ENCODE results near the gene COL3A1.

COL3A1 gene

DNA sequence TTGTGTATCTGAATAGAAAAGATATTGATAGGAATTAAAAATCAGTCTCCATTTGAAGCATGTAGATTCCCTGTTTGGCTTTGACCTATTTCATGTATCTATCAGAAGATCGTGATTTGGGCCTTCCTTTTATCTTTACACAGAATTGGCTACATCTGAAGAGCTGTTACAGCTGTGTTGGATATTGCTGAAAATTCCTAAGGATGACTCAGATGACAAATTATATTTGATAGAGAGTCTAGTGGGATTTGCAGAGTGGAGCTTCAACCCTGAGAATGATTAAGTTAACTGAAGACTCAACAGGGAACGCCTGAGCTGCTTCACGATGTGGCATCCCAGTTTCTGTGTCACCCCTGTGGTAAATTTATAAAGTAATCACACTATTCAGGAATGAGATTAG lies 4.9 kb upstream of the COL3A1 start:
- Histone ChIP-seq H3K36me3 (ENCODE audit: insufficient read depth, low read length) (no peaks in the 10 kb centered on the region), H3K4me1 (ENCODE audit: insufficient read depth, low read length, poor library complexity, severe bottlenecking) (no peaks in the 10 kb centered on the region), H3K9me2 (replicated peaks; ENCODE audit: low read depth, low read length) (no peaks in the 10 kb centered on the region), H3F3A (ENCODE audit: low read depth) (no peaks in the 10 kb centered on the region), H3K4me3 (ENCODE audit: low read length, poor library complexity, severe bottlenecking) (no peak overlapping the region), H4K20me1 (ENCODE audit: insufficient read depth, low read length, poor library complexity, severe bottlenecking) (no peaks in the 10 kb centered on the region), H3K79me2 (ENCODE audit: insufficient read depth, low read length) (no peaks in the 10 kb centered on the region), H2AFZ (ENCODE audit: low read length) (no peak overlapping the region), H3K27me3 (ENCODE audit: insufficient read depth, low read length, poor library complexity, severe bottlenecking) (no peaks in the 10 kb centered on the region), H3K4me2 (ENCODE audit: low read depth, low read length, poor library complexity, severe bottlenecking) (no peak overlapping the region), H3K9ac (ENCODE audit: low read depth, low read length, poor library complexity, severe bottlenecking) (no peak overlapping the region), H3K9me3 (ENCODE audit: insufficient read depth, low read depth, low read length) (no peaks in the 10 kb centered on the region)
- TF ChIP-seq EZH2phosphoT487 (IDR thresholded peaks at IDR 0.05; ENCODE audit: borderline replicate concordance), result no peak
- TF ChIP-seq, protein P1, sequence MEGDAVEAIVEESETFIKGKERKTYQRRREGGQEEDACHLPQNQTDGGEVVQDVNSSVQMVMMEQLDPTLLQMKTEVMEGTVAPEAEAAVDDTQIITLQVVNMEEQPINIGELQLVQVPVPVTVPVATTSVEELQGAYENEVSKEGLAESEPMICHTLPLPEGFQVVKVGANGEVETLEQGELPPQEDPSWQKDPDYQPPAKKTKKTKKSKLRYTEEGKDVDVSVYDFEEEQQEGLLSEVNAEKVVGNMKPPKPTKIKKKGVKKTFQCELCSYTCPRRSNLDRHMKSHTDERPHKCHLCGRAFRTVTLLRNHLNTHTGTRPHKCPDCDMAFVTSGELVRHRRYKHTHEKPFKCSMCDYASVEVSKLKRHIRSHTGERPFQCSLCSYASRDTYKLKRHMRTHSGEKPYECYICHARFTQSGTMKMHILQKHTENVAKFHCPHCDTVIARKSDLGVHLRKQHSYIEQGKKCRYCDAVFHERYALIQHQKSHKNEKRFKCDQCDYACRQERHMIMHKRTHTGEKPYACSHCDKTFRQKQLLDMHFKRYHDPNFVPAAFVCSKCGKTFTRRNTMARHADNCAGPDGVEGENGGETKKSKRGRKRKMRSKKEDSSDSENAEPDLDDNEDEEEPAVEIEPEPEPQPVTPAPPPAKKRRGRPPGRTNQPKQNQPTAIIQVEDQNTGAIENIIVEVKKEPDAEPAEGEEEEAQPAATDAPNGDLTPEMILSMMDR (conservative IDR thresholded peaks at IDR 0.05; ENCODE audit: low read length), result no peak

DNA sequence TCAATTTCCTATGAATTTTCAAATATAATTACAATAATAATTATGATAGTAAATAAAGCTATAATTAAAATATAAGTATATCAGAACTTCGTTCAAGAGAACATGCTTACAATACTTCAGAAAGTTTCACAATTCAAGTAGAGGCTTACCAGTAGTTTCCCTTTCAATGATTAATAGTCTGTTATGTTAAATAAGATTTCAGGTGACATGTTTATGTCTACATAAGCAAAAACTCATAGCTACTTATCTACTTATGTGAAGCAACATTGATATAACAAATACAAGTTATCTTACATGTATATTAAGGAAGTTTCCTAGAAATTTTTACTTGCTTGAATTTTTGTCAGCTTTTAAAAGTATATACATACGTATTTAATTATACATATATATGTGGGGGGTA lies 4.5 kb upstream of the COL3A1 start:
- no peaks in the 10 kb centered on the region for H4K20me1 ChIP-seq (ENCODE audit: insufficient read depth, low read length, poor library complexity, severe bottlenecking)
- no peaks in the 10 kb centered on the region for H3F3A ChIP-seq (ENCODE audit: low read depth)
- TF ChIP-seq, protein P1 (conservative IDR thresholded peaks at IDR 0.05; ENCODE audit: low read length), result no peak
- no peak for TF ChIP-seq EZH2phosphoT487 (IDR thresholded peaks at IDR 0.05; ENCODE audit: borderline replicate concordance)
- no peaks in the 10 kb centered on the region for H3K4me1 ChIP-seq (ENCODE audit: insufficient read depth, low read length, poor library complexity, severe bottlenecking)
- no peak overlapping the region for H2AFZ ChIP-seq (ENCODE audit: low read length)
- H3K9ac ChIP-seq (ENCODE audit: low read depth, low read length, poor library complexity, severe bottlenecking), result no peak overlapping the region
- no peak overlapping the region for H3K4me3 ChIP-seq (ENCODE audit: low read length, poor library complexity, severe bottlenecking)
- no peaks in the 10 kb centered on the region for H3K9me3 ChIP-seq (ENCODE audit: insufficient read depth, low read depth, low read length)
- no peaks in the 10 kb centered on the region for H3K27me3 ChIP-seq (ENCODE audit: insufficient read depth, low read length, poor library complexity, severe bottlenecking)
- H3K79me2 ChIP-seq (ENCODE audit: insufficient read depth, low read length), result no peaks in the 10 kb centered on the region
- H3K4me2 ChIP-seq (ENCODE audit: low read depth, low read length, poor library complexity, severe bottlenecking), result no peak overlapping the region
- no peaks in the 10 kb centered on the region for H3K36me3 ChIP-seq (ENCODE audit: insufficient read depth, low read length)
- H3K9me2 ChIP-seq (replicated peaks; ENCODE audit: low read depth, low read length), result no peaks in the 10 kb centered on the region

DNA sequence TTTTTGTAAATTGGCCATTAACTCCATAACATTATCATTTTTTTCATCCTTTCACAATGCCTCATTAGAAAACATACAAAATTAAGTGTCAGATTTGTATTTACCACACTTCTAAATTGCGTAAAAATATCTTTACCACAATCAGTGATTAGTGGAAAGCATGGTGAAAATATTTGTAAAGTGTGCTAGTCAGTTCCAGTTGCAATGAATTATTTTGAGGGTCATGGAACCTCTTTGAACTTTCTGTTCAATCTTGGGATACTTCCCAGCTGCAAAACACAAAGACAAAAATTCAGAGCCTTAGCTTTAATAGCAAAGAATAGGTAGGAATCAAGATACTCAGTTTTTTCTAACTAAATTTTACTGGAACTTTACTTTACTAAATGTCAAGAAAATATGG lies 4.0 kb upstream of the COL3A1 start:
- Histone ChIP-seq H3K9ac (ENCODE audit: low read depth, low read length, poor library complexity, severe bottlenecking) (no peak overlapping the region), H2AFZ (ENCODE audit: low read length) (no peak overlapping the region), H3K9me3 (ENCODE audit: insufficient read depth, low read depth, low read length) (no peaks in the 10 kb centered on the region), H3K4me3 (ENCODE audit: low read length, poor library complexity, severe bottlenecking) (no peak overlapping the region), H3F3A (ENCODE audit: low read depth) (no peaks in the 10 kb centered on the region), H3K27me3 (ENCODE audit: insufficient read depth, low read length, poor library complexity, severe bottlenecking) (no peaks in the 10 kb centered on the region), H3K79me2 (ENCODE audit: insufficient read depth, low read length) (no peaks in the 10 kb centered on the region), H4K20me1 (ENCODE audit: insufficient read depth, low read length, poor library complexity, severe bottlenecking) (no peaks in the 10 kb centered on the region), H3K4me2 (ENCODE audit: low read depth, low read length, poor library complexity, severe bottlenecking) (no peak overlapping the region), H3K36me3 (ENCODE audit: insufficient read depth, low read length) (no peaks in the 10 kb centered on the region), H3K4me1 (ENCODE audit: insufficient read depth, low read length, poor library complexity, severe bottlenecking) (no peaks in the 10 kb centered on the region), H3K9me2 (replicated peaks; ENCODE audit: low read depth, low read length) (no peaks in the 10 kb centered on the region)
- no peak for TF ChIP-seq EZH2phosphoT487 (IDR thresholded peaks at IDR 0.05; ENCODE audit: borderline replicate concordance)
- TF ChIP-seq, protein P1 (conservative IDR thresholded peaks at IDR 0.05; ENCODE audit: low read length), result no peak

Data from Loucy (cell line).